HCT116 (cell line): ENCODE data around the gene FECH.

Source experiments
- ELF1 ChIP-seq: IDR thresholded peaks from 2 replicates; pipeline ENCODE4 v1.6.1; 2012; ENCODE audit warnings: low read depth, borderline replicate concordance
- ZNF274 ChIP-seq: fragments of 200-500 bp; sonication (Bioruptor generic); IDR thresholded peaks from 2 replicates; pipeline ENCODE4 v1.6.1; 2014; ENCODE audit warnings: mild to moderate bottlenecking, low read depth, low read length, inconsistent platforms
- TF ChIP-seq, protein P1 (sequence below): IDR thresholded peaks from 2 replicates; pipeline ENCODE4 v1.6.1; 2012
- TF ChIP-seq, protein P2 (sequence below), 3 experiments: fragments of 200-600 bp in 1 of 3; sonication (generic) in 1 of 3; IDR thresholded peaks in 2 of 3; conservative IDR thresholded peaks in 1 of 3; 2 replicates each; pipeline ENCODE4 v1.5.1; 2012 to 2017; ENCODE audit warnings: low read depth in 2 of 3, low read length in 2 of 3, antibody characterized with exemption in 1 of 3, borderline replicate concordance in 1 of 3, control low read depth in 1 of 3, mild to moderate bottlenecking in 1 of 3, mixed read lengths in 1 of 3, mixed run types in 1 of 3, moderate library complexity in 1 of 3; ENCODE audit not compliant: insufficient read depth in 1 of 3
- TF ChIP-seq, protein P3 (sequence below): IDR thresholded peaks from 2 replicates; pipeline ENCODE4 v1.6.1; 2012; ENCODE audit warnings: low read depth

DNA sequence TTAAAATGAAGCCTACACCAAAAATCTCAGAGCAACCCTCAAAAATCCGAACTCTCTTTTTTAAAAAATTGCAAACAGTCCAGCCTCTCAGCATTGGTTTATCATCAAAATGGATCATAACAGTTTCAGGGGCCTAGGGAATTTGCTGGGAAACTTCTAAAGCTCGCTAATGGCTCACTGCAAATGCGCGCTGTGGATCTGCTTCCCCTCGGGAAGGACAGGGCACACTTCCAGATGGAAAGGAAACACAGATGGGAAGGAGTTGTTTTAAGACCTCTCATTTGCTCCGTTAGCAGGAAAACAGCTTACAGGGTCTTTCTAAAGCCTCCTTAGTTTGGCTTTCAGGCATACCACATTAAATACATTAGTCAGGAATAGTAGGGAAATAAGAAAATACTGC lies 27.2 kb downstream of the FECH start:
- TF ChIP-seq, protein P1, sequence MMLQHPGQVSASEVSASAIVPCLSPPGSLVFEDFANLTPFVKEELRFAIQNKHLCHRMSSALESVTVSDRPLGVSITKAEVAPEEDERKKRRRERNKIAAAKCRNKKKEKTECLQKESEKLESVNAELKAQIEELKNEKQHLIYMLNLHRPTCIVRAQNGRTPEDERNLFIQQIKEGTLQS = no peak
- TF ChIP-seq, protein P2, sequence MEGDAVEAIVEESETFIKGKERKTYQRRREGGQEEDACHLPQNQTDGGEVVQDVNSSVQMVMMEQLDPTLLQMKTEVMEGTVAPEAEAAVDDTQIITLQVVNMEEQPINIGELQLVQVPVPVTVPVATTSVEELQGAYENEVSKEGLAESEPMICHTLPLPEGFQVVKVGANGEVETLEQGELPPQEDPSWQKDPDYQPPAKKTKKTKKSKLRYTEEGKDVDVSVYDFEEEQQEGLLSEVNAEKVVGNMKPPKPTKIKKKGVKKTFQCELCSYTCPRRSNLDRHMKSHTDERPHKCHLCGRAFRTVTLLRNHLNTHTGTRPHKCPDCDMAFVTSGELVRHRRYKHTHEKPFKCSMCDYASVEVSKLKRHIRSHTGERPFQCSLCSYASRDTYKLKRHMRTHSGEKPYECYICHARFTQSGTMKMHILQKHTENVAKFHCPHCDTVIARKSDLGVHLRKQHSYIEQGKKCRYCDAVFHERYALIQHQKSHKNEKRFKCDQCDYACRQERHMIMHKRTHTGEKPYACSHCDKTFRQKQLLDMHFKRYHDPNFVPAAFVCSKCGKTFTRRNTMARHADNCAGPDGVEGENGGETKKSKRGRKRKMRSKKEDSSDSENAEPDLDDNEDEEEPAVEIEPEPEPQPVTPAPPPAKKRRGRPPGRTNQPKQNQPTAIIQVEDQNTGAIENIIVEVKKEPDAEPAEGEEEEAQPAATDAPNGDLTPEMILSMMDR (IDR thresholded peaks at IDR 0.05 in 2 of 3, conservative IDR thresholded peaks at IDR 0.05 in 1 of 3; ENCODE audit: borderline replicate concordance in 1 of 3, insufficient read depth in 1 of 3, low read depth in 2 of 3, low read length in 2 of 3) = no peak
- TF ChIP-seq, protein P3, sequence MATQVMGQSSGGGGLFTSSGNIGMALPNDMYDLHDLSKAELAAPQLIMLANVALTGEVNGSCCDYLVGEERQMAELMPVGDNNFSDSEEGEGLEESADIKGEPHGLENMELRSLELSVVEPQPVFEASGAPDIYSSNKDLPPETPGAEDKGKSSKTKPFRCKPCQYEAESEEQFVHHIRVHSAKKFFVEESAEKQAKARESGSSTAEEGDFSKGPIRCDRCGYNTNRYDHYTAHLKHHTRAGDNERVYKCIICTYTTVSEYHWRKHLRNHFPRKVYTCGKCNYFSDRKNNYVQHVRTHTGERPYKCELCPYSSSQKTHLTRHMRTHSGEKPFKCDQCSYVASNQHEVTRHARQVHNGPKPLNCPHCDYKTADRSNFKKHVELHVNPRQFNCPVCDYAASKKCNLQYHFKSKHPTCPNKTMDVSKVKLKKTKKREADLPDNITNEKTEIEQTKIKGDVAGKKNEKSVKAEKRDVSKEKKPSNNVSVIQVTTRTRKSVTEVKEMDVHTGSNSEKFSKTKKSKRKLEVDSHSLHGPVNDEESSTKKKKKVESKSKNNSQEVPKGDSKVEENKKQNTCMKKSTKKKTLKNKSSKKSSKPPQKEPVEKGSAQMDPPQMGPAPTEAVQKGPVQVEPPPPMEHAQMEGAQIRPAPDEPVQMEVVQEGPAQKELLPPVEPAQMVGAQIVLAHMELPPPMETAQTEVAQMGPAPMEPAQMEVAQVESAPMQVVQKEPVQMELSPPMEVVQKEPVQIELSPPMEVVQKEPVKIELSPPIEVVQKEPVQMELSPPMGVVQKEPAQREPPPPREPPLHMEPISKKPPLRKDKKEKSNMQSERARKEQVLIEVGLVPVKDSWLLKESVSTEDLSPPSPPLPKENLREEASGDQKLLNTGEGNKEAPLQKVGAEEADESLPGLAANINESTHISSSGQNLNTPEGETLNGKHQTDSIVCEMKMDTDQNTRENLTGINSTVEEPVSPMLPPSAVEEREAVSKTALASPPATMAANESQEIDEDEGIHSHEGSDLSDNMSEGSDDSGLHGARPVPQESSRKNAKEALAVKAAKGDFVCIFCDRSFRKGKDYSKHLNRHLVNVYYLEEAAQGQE = no peak
- TF ChIP-seq ELF1 = no peak
- TF ChIP-seq ZNF274 = no peak
